Caco-2 (cell line): ENCODE data around the gene DNAAF9. TPM values are rescaled to one million over a fixed set of nuclear protein-coding genes. Genes with fewer than 3 reads are reported as not detected.

ENCODE experiments used
- BruUV-seq: library from RNA; stranded (reverse); fragments of 400-500 nt; replicated peaks from 2 replicates; lab custom pipeline; 2021; lab: Mats Ljungman, UMichigan
- CTCF ChIA-PET: fragments of 300-600 bp; sonication (Branson Sonifier 250); formaldehyde crosslinking; loops from one replicate; lab custom pipeline; 2022; ENCODE audit warnings: antibody characterized with exemption; lab: Charles Lee
- POLR2A ChIA-PET: fragments of 300-600 bp; sonication (Branson Sonifier 250); formaldehyde crosslinking; loops from one replicate; lab custom pipeline; 2022; ENCODE audit warnings: antibody characterized with exemption; lab: Charles Lee
- DNase-seq, 2 experiments: peaks; one replicate each; pipeline versions ENCODE4 v3.0.0 to v3.0.0-alpha.2; 2020 to 2022
- H3K27me3 ChIP-seq: replicated peaks from 2 replicates; pipeline ENCODE4 v1.6.0; 2011; ENCODE audit warnings: low read length; ENCODE audit not compliant: control insufficient read depth, insufficient read depth
- H3K36me3 ChIP-seq: 2 replicates; pipeline ENCODE4 v1.5.1; 2011; ENCODE audit warnings: low read length; ENCODE audit not compliant: control insufficient read depth, insufficient read depth
- H3K4me1 ChIP-seq: fragments of 250-450 bp; sonication (Bioruptor Pico); 2 replicates; pipeline ENCODE4 v1.5.1; 2020; ENCODE audit warnings: mild to moderate bottlenecking
- H3K4me3 ChIP-seq: 2 replicates; pipeline ENCODE4 v1.5.1; 2011; ENCODE audit warnings: low read depth, mild to moderate bottlenecking, control low read depth, low read length
- H3K9me3 ChIP-seq: fragments of 250-450 bp; sonication (Bioruptor Pico); 2 replicates; pipeline ENCODE4 v1.5.1; 2020; ENCODE audit warnings: mild to moderate bottlenecking, moderate library complexity
- H3K27ac Mint-ChIP-seq: one replicate; pipeline ENCODE4 v1.8.0; 2022; ENCODE audit warnings: mixed read lengths; ENCODE audit not compliant: unreplicated experiment
- H3K27me3 Mint-ChIP-seq: one replicate; pipeline ENCODE4 v1.8.0; 2022; ENCODE audit warnings: mixed read lengths; ENCODE audit not compliant: insufficient read depth, unreplicated experiment
- H3K36me3 Mint-ChIP-seq: one replicate; pipeline ENCODE4 v1.8.0; 2022; ENCODE audit warnings: mild to moderate bottlenecking, mixed read lengths; ENCODE audit not compliant: insufficient read depth, unreplicated experiment
- H3K4me1 Mint-ChIP-seq: one replicate; pipeline ENCODE4 v1.8.0; 2022; ENCODE audit warnings: low read depth, mixed read lengths; ENCODE audit not compliant: unreplicated experiment
- H3K4me3 Mint-ChIP-seq: one replicate; pipeline ENCODE4 v1.8.0; 2022; ENCODE audit warnings: mild to moderate bottlenecking, moderate library complexity, mixed read lengths; ENCODE audit not compliant: unreplicated experiment
- H3K9me3 Mint-ChIP-seq: one replicate; pipeline ENCODE4 v1.8.0; 2022; ENCODE audit warnings: mixed read lengths; ENCODE audit not compliant: unreplicated experiment
- CTCF ChIP-seq, 2 experiments: fragments of 200-600 bp in 1 of 2; IDR thresholded peaks; 1 replicate in 1 of 2; 2 replicates in 1 of 2; pipeline versions ENCODE4 v1.5.1 to v1.8.0; 2011 to 2022; ENCODE audit warnings: antibody characterized with exemption in 1 of 2, control low read depth in 1 of 2, inconsistent platforms in 1 of 2, low read depth in 1 of 2, low read length in 1 of 2, mild to moderate bottlenecking in 1 of 2, moderate library complexity in 1 of 2; ENCODE audit not compliant: insufficient read depth in 1 of 2, severe bottlenecking in 1 of 2, unreplicated experiment in 1 of 2
- intact Hi-C: fragments of 100-400 bp; cut with micrococcal nuclease; formaldehyde crosslinking; loops from one replicate; pipeline ENCODE4 v1.10.0; 2022; ENCODE audit not compliant: unreplicated experiment
- total RNA-seq: library from RNA; stranded (reverse); gene quantifications from 2 replicates; pipeline ENCODE4 v1.2.3, GENCODE V29; 2022

The DNAAF9 gene
- total RNA-seq, 1 experiment from 2014 or later: not detected

- CTCF ChIA-PET: interaction anchor here (1.6 kb wide), 1 partner anchor 8 kb away, joined by 11 read pairs; no protein-coding TSS in a partner anchor
- H3K9me3 ChIP-seq: no peaks in the 10 kb centered on the region
- peaks cover 5% of the 10 kb centered on the region for H3K36me3 Mint-ChIP-seq
These were observed 40.4 kb downstream of the DNAAF9 start for GRCh38 chr20:3367089-3367488.

GRCh38 chr20:3364323-3365013, 43.0 kb downstream of the DNAAF9 start:
- Mint-ChIP-seq H3K27me3 (peaks cover 5% of the 10 kb centered on the region), H3K4me1 (no peaks in the 10 kb centered on the region), H3K9me3 (no peaks in the 10 kb centered on the region), H3K4me3 (no peak overlapping the region), H3K27ac (no peak overlapping the region), H3K36me3 (peaks cover 5% of the 10 kb centered on the region)
- ChIA-PET POLR2A (no interaction called here), CTCF (interaction anchor here (0.6 kb wide), 1 partner anchor 31 kb away, joined by 3 read pairs; no protein-coding TSS in a partner anchor)
- no TSS peak for BruUV-seq
- no peaks in the 10 kb centered on the region for H3K36me3 ChIP-seq
- intact Hi-C loops: no loop called here
- no peaks in the 10 kb centered on the region for H3K9me3 ChIP-seq
- no peaks in the 10 kb centered on the region for H3K4me1 ChIP-seq
- TF ChIP-seq CTCF (IDR thresholded peaks at IDR 0.05; ENCODE audit: insufficient read depth in 1 of 2, low read depth in 1 of 2, low read length in 1 of 2, severe bottlenecking in 1 of 2, unreplicated experiment in 1 of 2): no peak
- no peaks in the 10 kb centered on the region for H3K27me3 ChIP-seq
- DNase-seq: no peak
- no peak overlapping the region for H3K4me3 ChIP-seq

More at GRCh38 chr20:3367089-3367488, 40.4 kb downstream of the DNAAF9 start:
- Histone ChIP-seq H3K27me3 (no peaks in the 10 kb centered on the region), H3K36me3 (no peaks in the 10 kb centered on the region), H3K4me3 (no peak overlapping the region), H3K4me1 (no peaks in the 10 kb centered on the region)
- no TSS peak for BruUV-seq
- no peak for DNase-seq
- intact Hi-C loops: no loop called here
- Mint-ChIP-seq H3K4me1 (no peaks in the 10 kb centered on the region), H3K27ac (no peak overlapping the region), H3K4me3 (no peak overlapping the region), H3K27me3 (peaks cover 11% of the 10 kb centered on the region), H3K9me3 (no peaks in the 10 kb centered on the region)
- TF ChIP-seq CTCF (IDR thresholded peaks at IDR 0.05; ENCODE audit: insufficient read depth in 1 of 2, low read depth in 1 of 2, low read length in 1 of 2, severe bottlenecking in 1 of 2, unreplicated experiment in 1 of 2): no peak
- POLR2A ChIA-PET: no interaction called here

- no peak for DNase-seq
- H3K27me3 ChIP-seq: no peaks in the 10 kb centered on the region
- no peak for TF ChIP-seq CTCF (IDR thresholded peaks at IDR 0.05; ENCODE audit: insufficient read depth in 1 of 2, low read depth in 1 of 2, low read length in 1 of 2, severe bottlenecking in 1 of 2, unreplicated experiment in 1 of 2)
- intact Hi-C loops: no loop called here
- peaks cover 2% of the 10 kb centered on the region for H3K27me3 Mint-ChIP-seq
- ChIA-PET POLR2A (no interaction called here), CTCF (no interaction called here)
- H3K27ac Mint-ChIP-seq: no peak overlapping the region
- no peak overlapping the region for H3K4me3 Mint-ChIP-seq
- peaks cover 9% of the 10 kb centered on the region for H3K4me1 Mint-ChIP-seq
- H3K36me3 ChIP-seq: no peaks in the 10 kb centered on the region
- H3K9me3 ChIP-seq: no peaks in the 10 kb centered on the region
- no peaks in the 10 kb centered on the region for H3K4me1 ChIP-seq
- no peaks in the 10 kb centered on the region for H3K36me3 Mint-ChIP-seq
- no peak overlapping the region for H3K4me3 ChIP-seq
- no TSS peak for BruUV-seq
- no peaks in the 10 kb centered on the region for H3K9me3 Mint-ChIP-seq
These were observed 46.7 kb downstream of the DNAAF9 start for GRCh38 chr20:3360752-3361151.
